HCT116 (cell line): ENCODE results near the gene TIPARP. TPM values are rescaled to one million over a fixed set of nuclear protein-coding genes. Genes with fewer than 3 reads are reported as not detected.

Source experiments
- ATAC-seq: fragments of 200-7000 bp; cut with Tn5 transposase; 2 replicates; pipeline ENCODE4 v1.9.1; 2020; ENCODE audit warnings: mild to moderate bottlenecking, moderate library complexity
- BruUV-seq: library from RNA; stranded (reverse); fragments of 400-500 nt; replicated peaks from 2 replicates; lab custom pipeline; 2021; lab: Mats Ljungman, UMichigan
- CTCF ChIA-PET: fragments of 300-600 bp; sonication (Branson Sonifier 250); formaldehyde crosslinking; loops from one replicate; lab custom pipeline; 2021; ENCODE audit warnings: antibody characterized with exemption; lab: Charles Lee
- POLR2A ChIA-PET: fragments of 300-600, 350-600 bp; sonication (Branson Sonifier 250); formaldehyde crosslinking; loops from one replicate; lab custom pipeline; 2021; ENCODE audit warnings: antibody characterized with exemption; lab: Charles Lee
- RAD21 ChIA-PET, 2 experiments: fragments of 300-600 bp; sonication (Branson Sonifier 250); formaldehyde crosslinking; loops; one replicate each; lab custom pipeline; 2023; ENCODE audit warnings: low total read pairs in 2 of 2; ENCODE audit not compliant: uncharacterized antibody in 2 of 2, unreplicated experiment in 2 of 2, low non-redundant PET in 1 of 2; lab: Charles Lee
- DNase-seq: peaks from one replicate; pipeline ENCODE4 v3.0.0-alpha.2; 2010; ENCODE audit warnings: low read depth, low spot score
- H2AFZ ChIP-seq: fragments of 200-600 bp; shearing (Covaris generic), sonication (generic); 2 replicates; pipeline ENCODE4 v1.6.1; 2017; ENCODE audit warnings: low read depth, mixed run types, mixed read lengths, antibody characterized with exemption, low read length; ENCODE audit not compliant: poor library complexity, severe bottlenecking
- H3K27ac ChIP-seq: 2 replicates; pipeline ENCODE4 v1.5.1; 2012; ENCODE audit warnings: low read depth, low read length
- H3K27me3 ChIP-seq: fragments of 200-600 bp; sonication (generic); 2 replicates; pipeline ENCODE4 v1.6.1; 2016; ENCODE audit warnings: mixed run types, low read length, mixed read lengths; ENCODE audit not compliant: insufficient read depth
- H3K36me3 ChIP-seq, 2 experiments: fragments of 200-500 bp in 1 of 2; fragments of 200-600 bp in 1 of 2; sonication (Bioruptor generic) in 1 of 2; sonication (generic) in 1 of 2; 2 replicates each; pipeline versions ENCODE4 v1.5.1 to v1.6.1; 2014 to 2016; ENCODE audit warnings: low read length in 2 of 2, inconsistent platforms in 1 of 2, mixed read lengths in 1 of 2, mixed run types in 1 of 2; ENCODE audit not compliant: insufficient read depth in 2 of 2, control insufficient read depth in 1 of 2
- H3K4me1 ChIP-seq, 2 experiments: fragments of 200-600 bp in 1 of 2; sonication (generic) in 1 of 2; 2 replicates each; pipeline versions ENCODE4 v1.5.1 to v1.6.1; 2012 to 2017; ENCODE audit warnings: low read length in 2 of 2, inconsistent platforms in 1 of 2, mild to moderate bottlenecking in 1 of 2, mixed read lengths in 1 of 2, mixed run types in 1 of 2, moderate library complexity in 1 of 2; ENCODE audit not compliant: insufficient read depth in 2 of 2, control insufficient read depth in 1 of 2
- H3K4me2 ChIP-seq: fragments of 200-600 bp; sonication (generic); 2 replicates; pipeline ENCODE4 v1.6.1; 2017; ENCODE audit warnings: mixed run types, low read length, mixed read lengths
- H3K4me3 ChIP-seq, 2 experiments: fragments of 200-600 bp in 1 of 2; sonication (generic) in 1 of 2; replicated peaks in 1 of 2; 2 replicates each; pipeline ENCODE4 v1.5.1; 2011 to 2016; ENCODE audit warnings: low read length in 2 of 2, control low read depth in 1 of 2, low read depth in 1 of 2, mild to moderate bottlenecking in 1 of 2, mixed read lengths in 1 of 2, mixed run types in 1 of 2
- H3K79me2 ChIP-seq: fragments of 200-600 bp; sonication (generic); 2 replicates; pipeline ENCODE4 v1.6.1; 2017; ENCODE audit warnings: mild to moderate bottlenecking, mixed run types, low read length, moderate library complexity, mixed read lengths; ENCODE audit not compliant: insufficient read depth
- H3K9ac ChIP-seq: fragments of 200-600 bp; sonication (generic); 2 replicates; pipeline ENCODE4 v1.6.1; 2016; ENCODE audit warnings: low read length, mixed read lengths
- H3K9me2 ChIP-seq: fragments of 200-600 bp; sonication (generic), shearing (Covaris generic); 2 replicates; pipeline ENCODE4 v1.6.1; 2017; ENCODE audit warnings: mixed run types, mild to moderate bottlenecking, moderate library complexity; ENCODE audit not compliant: insufficient read depth
- H3K9me3 ChIP-seq, 2 experiments: fragments of 200-500 bp in 1 of 2; fragments of 200-600 bp in 1 of 2; sonication (Bioruptor generic) in 1 of 2; sonication (generic) in 1 of 2; 2 replicates each; pipeline ENCODE4 v1.6.1; 2014 to 2017; ENCODE audit warnings: low read length in 2 of 2, mixed read lengths in 2 of 2, inconsistent platforms in 1 of 2, low read depth in 1 of 2, mild to moderate bottlenecking in 1 of 2, mixed run types in 1 of 2, moderate library complexity in 1 of 2; ENCODE audit not compliant: control insufficient read depth in 1 of 2, insufficient read depth in 1 of 2
- H4K20me1 ChIP-seq: fragments of 200-600 bp; sonication (generic), shearing (Covaris generic); 2 replicates; pipeline ENCODE4 v1.6.1; 2017; ENCODE audit warnings: mixed run types, mild to moderate bottlenecking, moderate library complexity; ENCODE audit not compliant: insufficient read depth
- CEBPB ChIP-seq: IDR thresholded peaks from 2 replicates; pipeline ENCODE4 v1.6.1; 2012; ENCODE audit warnings: low read depth
- CTCF ChIP-seq, 3 experiments: fragments of 200-600 bp in 1 of 3; sonication (generic) in 1 of 3; IDR thresholded peaks in 2 of 3; conservative IDR thresholded peaks in 1 of 3; 2 replicates each; pipeline ENCODE4 v1.5.1; 2012 to 2017; ENCODE audit warnings: low read depth in 2 of 3, low read length in 2 of 3, antibody characterized with exemption in 1 of 3, borderline replicate concordance in 1 of 3, control low read depth in 1 of 3, mild to moderate bottlenecking in 1 of 3, mixed read lengths in 1 of 3, mixed run types in 1 of 3, moderate library complexity in 1 of 3; ENCODE audit not compliant: insufficient read depth in 1 of 3
- EZH2 ChIP-seq: fragments of 200-600 bp; sonication (generic); IDR thresholded peaks from 2 replicates; pipeline ENCODE4 v1.6.1; 2017; ENCODE audit warnings: antibody characterized with exemption, mixed run types
- FOSL1 ChIP-seq: IDR thresholded peaks from 2 replicates; pipeline ENCODE4 v1.6.1; 2012; ENCODE audit warnings: low read depth
- MAX ChIP-seq: IDR thresholded peaks from 2 replicates; pipeline ENCODE4 v1.6.1; 2012
- POLR2AphosphoS5 ChIP-seq: IDR thresholded peaks from 2 replicates; pipeline ENCODE4 v1.6.1; 2011; ENCODE audit warnings: mild to moderate bottlenecking, low read depth, low read length, moderate library complexity
- RAD21 ChIP-seq: IDR thresholded peaks from 2 replicates; pipeline ENCODE4 v1.6.1; 2012; ENCODE audit warnings: low read depth, mild to moderate bottlenecking
- REST ChIP-seq: IDR thresholded peaks from 2 replicates; pipeline ENCODE4 v1.6.1; 2012; ENCODE audit warnings: low read depth
- SIN3A ChIP-seq: IDR thresholded peaks from 2 replicates; pipeline ENCODE4 v1.6.1; 2012; ENCODE audit warnings: low read depth
- SP1 ChIP-seq: IDR thresholded peaks from 2 replicates; pipeline ENCODE4 v1.6.1; 2012; ENCODE audit warnings: low read depth
- SRF ChIP-seq: IDR thresholded peaks from 2 replicates; pipeline ENCODE4 v1.6.1; 2012; ENCODE audit warnings: low read depth
- TCF7L2 ChIP-seq: IDR thresholded peaks from 2 replicates; pipeline ENCODE4 v1.7.0; 2011; ENCODE audit warnings: borderline replicate concordance, inconsistent platforms; ENCODE audit not compliant: insufficient read depth, insufficient read length; ENCODE audit errors: extremely low read depth
- ZFX ChIP-seq: fragments of 450-650 bp; IDR thresholded peaks from 2 replicates; pipeline ENCODE4 v1.6.1; 2017
- intact Hi-C: fragments of 100-400 bp; cut with micrococcal nuclease; formaldehyde crosslinking; loops from 2 replicates; pipeline ENCODE4 v1.10.0; 2022
- total RNA-seq: library from RNA; stranded (reverse); gene quantifications from one replicate; pipeline ENCODE4 v1.2.1, GENCODE V29; 2021; ENCODE audit not compliant: unreplicated experiment

TIPARP gene
- total RNA-seq, 1 experiment from 2014 or later: 51.3 TPM

GRCh38 chr3:156729460-156730179 lies 55.2 kb downstream of the TIPARP start:
- TF ChIP-seq CEBPB (no peak), MAX (no peak), EZH2 (no peak), ZFX (no peak), CTCF (IDR thresholded peaks at IDR 0.05 in 2 of 3, conservative IDR thresholded peaks at IDR 0.05 in 1 of 3; ENCODE audit: borderline replicate concordance in 1 of 3, insufficient read depth in 1 of 3, low read depth in 2 of 3, low read length in 2 of 3) (no peak), FOSL1 (no peak)
- TF ChIP-seq, all 23 proteins: peak for 0
- intact Hi-C loops: no loop called here
- H3K4me2 ChIP-seq: no peak overlapping the region
- no peak overlapping the region for H3K27ac ChIP-seq
- ChIA-PET RAD21 (no interaction called here), CTCF (no interaction called here), POLR2A (no interaction called here)
- ATAC-seq: no peak
- no peak overlapping the region for H3K9ac ChIP-seq
- H4K20me1 ChIP-seq: no peaks in the 10 kb centered on the region
- no peaks in the 10 kb centered on the region for H3K36me3 ChIP-seq
- no peak overlapping the region for H3K4me3 ChIP-seq
- H2AFZ ChIP-seq: no peak overlapping the region
- no peak for DNase-seq
- H3K4me1 ChIP-seq: 0 out of 4 replicates have a peak, but pooled peaks cover 0 to 6% of the 10 kb centered on the region in 2 experiments
- H3K9me2 ChIP-seq: no peaks in the 10 kb centered on the region
- no peaks in the 10 kb centered on the region for H3K27me3 ChIP-seq
- no peaks in the 10 kb centered on the region for H3K79me2 ChIP-seq
- no peaks in the 10 kb centered on the region for H3K9me3 ChIP-seq
- BruUV-seq: no TSS peak

DNA sequence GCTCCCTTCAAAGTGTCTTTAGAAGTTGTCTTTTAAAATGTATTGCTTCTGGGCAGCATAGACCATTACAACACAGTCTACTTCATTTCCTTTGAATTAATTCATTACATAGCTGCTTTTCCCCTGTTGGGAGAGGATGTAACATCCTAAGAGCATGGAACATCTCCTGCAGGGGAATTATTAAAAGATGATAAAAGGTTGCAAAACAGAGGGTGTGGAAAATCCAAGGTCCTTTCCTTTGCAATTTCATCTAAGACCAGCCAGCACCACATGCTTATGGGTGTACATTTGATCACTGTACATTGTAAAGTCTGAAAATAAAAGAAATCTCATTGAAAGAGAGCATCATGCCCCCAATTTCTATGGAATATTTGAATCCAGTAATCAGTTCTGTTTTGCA lies 57.4 kb downstream of the TIPARP start:
- H3K9me2 ChIP-seq: no peaks in the 10 kb centered on the region
- no TSS peak for BruUV-seq
- intact Hi-C loops: no loop called here
- no peaks in the 10 kb centered on the region for H3K79me2 ChIP-seq
- ChIA-PET CTCF (no interaction called here), RAD21 (no interaction called here), POLR2A (no interaction called here)
- DNase-seq (no peak), ATAC-seq (no peak)
- no peak overlapping the region for H3K27ac ChIP-seq
- H2AFZ ChIP-seq: no peak overlapping the region
- H3K4me3 ChIP-seq: no peak overlapping the region
- H3K36me3 ChIP-seq: no peaks in the 10 kb centered on the region
- TF ChIP-seq CEBPB (no peak), ZFX (no peak), MAX (no peak), TCF7L2 (no peak), SRF (no peak), REST (no peak), SIN3A (no peak), SP1 (no peak), RAD21 (no peak), POLR2AphosphoS5 (no peak)
- no peaks in the 10 kb centered on the region for H3K4me1 ChIP-seq
- H3K27me3 ChIP-seq: no peaks in the 10 kb centered on the region
- no peak overlapping the region for H3K9ac ChIP-seq
- no peak overlapping the region for H3K4me2 ChIP-seq
- H4K20me1 ChIP-seq: no peaks in the 10 kb centered on the region
- H3K9me3 ChIP-seq: no peaks in the 10 kb centered on the region
